Fibroblast of lung (primary cell): ENCODE measurements around the gene PRUNE2.

Experiments used
- CTCF ChIP-seq, 2 donors: IDR thresholded peaks in 1 of 2; conservative IDR thresholded peaks in 1 of 2; 1 replicate in 1 of 2; 2 replicates in 1 of 2; pipeline ENCODE4 v1.5.1; 2011 to 2012; ENCODE audit warnings: low read length in 2 of 2, control low read depth in 1 of 2, inconsistent platforms in 1 of 2, low read depth in 1 of 2, mild to moderate bottlenecking in 1 of 2
- EZH2 ChIP-seq: IDR thresholded peaks from 2 replicates; pipeline ENCODE4 v1.5.1; 2012; ENCODE audit warnings: low read length, control low read depth, mild to moderate bottlenecking; ENCODE audit errors: missing control alignments

- TF ChIP-seq CTCF (conservative IDR thresholded peaks at IDR 0.05 in 1 of 2, IDR thresholded peaks at IDR 0.05 in 1 of 2; ENCODE audit: low read depth in 1 of 2, low read length in 2 of 2) (no peak), EZH2 (no peak)
Measured at GRCh38 chr9:76676857-76677256, 229.1 kb downstream of the PRUNE2 start.
